Measurements from ENCODE around the gene RAB31.
A peak's percentile ranks its signal among the peaks of the same experiment; 100 is the strongest.

The RAB31 gene

GRCh38 chr18:9683418-9684396 lies 24.4 kb upstream of the RAB31 start:
- Mint-ChIP-seq H3K9me3 (no peaks in the 10 kb centered on the region), H3K27me3 (peaks cover 8% of the 10 kb centered on the region), H3K36me3 (no peaks in the 10 kb centered on the region), H3K4me1 (peaks cover 3% of the 10 kb centered on the region), H3K27ac (no peak overlapping the region), H3K4me3 (no peak overlapping the region)
- no peak for ATAC-seq (ENCODE audit: low read depth)
- no peak for DNase-seq (ENCODE audit: low spot score in 2 of 2)

GRCh38 chr18:9684881-9685614 lies 23.1 kb upstream of the RAB31 start:
- Mint-ChIP-seq H3K4me1 (peaks cover 3% of the 10 kb centered on the region), H3K4me3 (no peak overlapping the region), H3K36me3 (peaks cover 2% of the 10 kb centered on the region), H3K27me3 (peaks cover 11% of the 10 kb centered on the region), H3K27ac (no peak overlapping the region), H3K9me3 (peaks cover 1% of the 10 kb centered on the region)
- DNase-seq (ENCODE audit: low spot score in 2 of 2), result no peak
- ATAC-seq (ENCODE audit: low read depth), result no peak

- Mint-ChIP-seq H3K36me3 (peaks cover 2% of the 10 kb centered on the region), H3K4me3 (no peak overlapping the region), H3K27me3 (peaks cover 11% of the 10 kb centered on the region), H3K4me1 (peaks cover 3% of the 10 kb centered on the region), H3K9me3 (peaks cover 1% of the 10 kb centered on the region), H3K27ac (no peak overlapping the region)
- DNase-seq (ENCODE audit: low spot score in 2 of 2) (no peak), ATAC-seq (ENCODE audit: low read depth) (no peak)
Measured at GRCh38 chr18:9685615-9685890, 22.5 kb upstream of the RAB31 start.

GRCh38 chr18:9688036-9688741 lies 19.9 kb upstream of the RAB31 start:
- no peak for DNase-seq (ENCODE audit: low spot score in 2 of 2)

GRCh38 chr18:9689253-9689652 lies 18.8 kb upstream of the RAB31 start:
- peaks cover 1% of the 10 kb centered on the region for H3K9me3 Mint-ChIP-seq
- H3K36me3 Mint-ChIP-seq, result peaks cover 2% of the 10 kb centered on the region
- H3K27ac Mint-ChIP-seq, result no peak overlapping the region
- no peak for ATAC-seq (ENCODE audit: low read depth)
- peaks cover 3% of the 10 kb centered on the region for H3K4me1 Mint-ChIP-seq
- DNase-seq (ENCODE audit: low spot score in 2 of 2), result no peak
- H3K4me3 Mint-ChIP-seq, result no peak overlapping the region
- peaks cover 6% of the 10 kb centered on the region for H3K27me3 Mint-ChIP-seq

More at GRCh38 chr18:9688036-9688741, 19.9 kb upstream of the RAB31 start:
- no peak for ATAC-seq (ENCODE audit: low read depth)
- peaks cover 3% of the 10 kb centered on the region for H3K4me1 Mint-ChIP-seq
- peaks cover 9% of the 10 kb centered on the region for H3K27me3 Mint-ChIP-seq
- no peak overlapping the region for H3K4me3 Mint-ChIP-seq
- H3K9me3 Mint-ChIP-seq, result peaks cover 1% of the 10 kb centered on the region
- peaks cover 2% of the 10 kb centered on the region for H3K36me3 Mint-ChIP-seq
- no peak overlapping the region for H3K27ac Mint-ChIP-seq

GRCh38 chr18:9690418-9691188 lies 17.5 kb upstream of the RAB31 start:
- ATAC-seq (ENCODE audit: low read depth), result no peak
- H3K4me3 Mint-ChIP-seq, result no peak overlapping the region
- H3K27me3 Mint-ChIP-seq, result peaks cover 6% of the 10 kb centered on the region
- no peaks in the 10 kb centered on the region for H3K4me1 Mint-ChIP-seq
- no peak overlapping the region for H3K27ac Mint-ChIP-seq
- DNase-seq (ENCODE audit: low spot score in 2 of 2), result no peak
- peaks cover 1% of the 10 kb centered on the region for H3K9me3 Mint-ChIP-seq
- H3K36me3 Mint-ChIP-seq, result peaks cover 2% of the 10 kb centered on the region

- ATAC-seq (ENCODE audit: low read depth) (no peak), DNase-seq (ENCODE audit: low spot score in 2 of 2) (no peak)
- H3K9me3 Mint-ChIP-seq, result peaks cover 1% of the 10 kb centered on the region
- no peak overlapping the region for H3K27ac Mint-ChIP-seq
- no peak overlapping the region for H3K4me3 Mint-ChIP-seq
- peaks cover 2% of the 10 kb centered on the region for H3K36me3 Mint-ChIP-seq
- no peaks in the 10 kb centered on the region for H3K4me1 Mint-ChIP-seq
- peaks cover 6% of the 10 kb centered on the region for H3K27me3 Mint-ChIP-seq
Measured at GRCh38 chr18:9691235-9691634, 16.9 kb upstream of the RAB31 start.

GRCh38 chr18:9694174-9694573 lies 13.9 kb upstream of the RAB31 start:
- Mint-ChIP-seq H3K9me3 (peaks cover 1% of the 10 kb centered on the region), H3K4me1 (no peaks in the 10 kb centered on the region)

GRCh38 chr18:9694952-9695495 lies 13.1 kb upstream of the RAB31 start:
- peak; percentile 77 for ATAC-seq (ENCODE audit: low read depth)
- no peak overlapping the region for H3K4me3 Mint-ChIP-seq
- H3K27me3 Mint-ChIP-seq, result no peaks in the 10 kb centered on the region
- no peaks in the 10 kb centered on the region for H3K36me3 Mint-ChIP-seq
- H3K27ac Mint-ChIP-seq, result no peak overlapping the region
- H3K4me1 Mint-ChIP-seq, result no peaks in the 10 kb centered on the region
- H3K9me3 Mint-ChIP-seq, result no peaks in the 10 kb centered on the region
- DNase-seq (ENCODE audit: low spot score in 2 of 2), result no peak

More at GRCh38 chr18:9694174-9694573, 13.9 kb upstream of the RAB31 start:
- H3K36me3 Mint-ChIP-seq, result peaks cover 2% of the 10 kb centered on the region
- DNase-seq (ENCODE audit: low spot score in 2 of 2), result no peak
- H3K4me3 Mint-ChIP-seq, result no peak overlapping the region
- no peak for ATAC-seq (ENCODE audit: low read depth)
- H3K27ac Mint-ChIP-seq, result no peak overlapping the region
- H3K27me3 Mint-ChIP-seq, result peaks cover 2% of the 10 kb centered on the region

- Mint-ChIP-seq H3K27ac (no peak overlapping the region), H3K36me3 (no peaks in the 10 kb centered on the region), H3K4me3 (no peak overlapping the region), H3K27me3 (no peaks in the 10 kb centered on the region), H3K9me3 (no peaks in the 10 kb centered on the region), H3K4me1 (no peaks in the 10 kb centered on the region)
- ATAC-seq (ENCODE audit: low read depth), result no peak
- DNase-seq (ENCODE audit: low spot score in 2 of 2), result no peak
Measured at GRCh38 chr18:9695605-9696004, 12.5 kb upstream of the RAB31 start.

GRCh38 chr18:9696112-9696511 lies 12.0 kb upstream of the RAB31 start:
- Mint-ChIP-seq H3K27ac (no peak overlapping the region), H3K36me3 (no peaks in the 10 kb centered on the region), H3K4me3 (no peak overlapping the region), H3K27me3 (no peaks in the 10 kb centered on the region), H3K4me1 (no peaks in the 10 kb centered on the region), H3K9me3 (no peaks in the 10 kb centered on the region)
- no peak for DNase-seq (ENCODE audit: low spot score in 2 of 2)
- ATAC-seq (ENCODE audit: low read depth), result no peak

GRCh38 chr18:9696701-9697100 lies 11.4 kb upstream of the RAB31 start:
- Mint-ChIP-seq H3K27me3 (no peaks in the 10 kb centered on the region), H3K9me3 (no peaks in the 10 kb centered on the region), H3K36me3 (no peaks in the 10 kb centered on the region), H3K4me3 (no peak overlapping the region), H3K27ac (no peak overlapping the region), H3K4me1 (no peaks in the 10 kb centered on the region)
- ATAC-seq (ENCODE audit: low read depth), result no peak
- no peak for DNase-seq (ENCODE audit: low spot score in 2 of 2)

GRCh38 chr18:9697121-9697520 lies 11.0 kb upstream of the RAB31 start:
- H3K36me3 Mint-ChIP-seq, result no peaks in the 10 kb centered on the region
- no peaks in the 10 kb centered on the region for H3K27me3 Mint-ChIP-seq
- DNase-seq (ENCODE audit: low spot score in 2 of 2) (no peak), ATAC-seq (ENCODE audit: low read depth) (no peak)
- no peak overlapping the region for H3K4me3 Mint-ChIP-seq
- no peaks in the 10 kb centered on the region for H3K9me3 Mint-ChIP-seq
- peaks cover 2% of the 10 kb centered on the region for H3K4me1 Mint-ChIP-seq
- H3K27ac Mint-ChIP-seq, result no peak overlapping the region
